Ascending aorta (tissue), 2 donors: ENCODE data around the gene TRIM71. TPM values are rescaled to one million over a fixed set of nuclear protein-coding genes. Genes with fewer than 3 reads are reported as not detected.

Experiments used
- DNase-seq, 2 donors: peaks; one replicate each; pipeline ENCODE4 v3.0.0-alpha.2; 2019; ENCODE audit warnings: low spot score in 2 of 2
- H3K27ac ChIP-seq, 2 donors: fragments of 200-600 bp; sonication (generic); one replicate each; pipeline ENCODE4 v1.5.1; 2016 to 2017; ENCODE audit warnings: mild to moderate bottlenecking in 1 of 2
- H3K27me3 ChIP-seq: fragments of 200-600 bp; sonication (generic); one replicate; pipeline ENCODE4 v1.5.1; 2017
- H3K36me3 ChIP-seq, 2 donors: fragments of 200-600 bp; sonication (generic); one replicate each; pipeline ENCODE4 v1.5.1; 2016
- H3K4me1 ChIP-seq, 2 donors: fragments of 200-600 bp; sonication (generic); one replicate each; pipeline ENCODE4 v1.5.1; 2016 to 2017; ENCODE audit warnings: mild to moderate bottlenecking in 1 of 2
- H3K4me3 ChIP-seq, 2 donors: fragments of 200-600 bp; sonication (generic); one replicate each; pipeline ENCODE4 v1.5.1; 2016 to 2017; ENCODE audit warnings: mild to moderate bottlenecking in 1 of 2
- H3K9me3 ChIP-seq, 2 donors: fragments of 200-600 bp; sonication (generic); one replicate each; pipeline ENCODE4 v1.5.1; 2016
- CTCF ChIP-seq, 3 experiments: fragments of 200-600 bp in 2 of 3; fragments of 450-650 bp in 1 of 3; sonication (generic) in 2 of 3; IDR thresholded peaks; one replicate each; pipeline ENCODE4 v1.5.1; 2016 to 2019; ENCODE audit warnings: antibody characterized with exemption in 3 of 3, mild to moderate bottlenecking in 1 of 3, moderate library complexity in 1 of 3
- intact Hi-C: fragments of 100-400 bp; cut with DNase I; formaldehyde crosslinking; loops from one replicate; pipeline ENCODE4 v1.15.1; 2023
- total RNA-seq: library from RNA; depleted of rRNA; stranded (reverse); fragments of >200 nt; gene quantifications from one replicate; pipeline ENCODE4 v1.1.0, GENCODE V29; 2016

Gene TRIM71
- total RNA-seq, 1 donor from 2014 or later = not detected

- no peak overlapping the region for H3K4me3 ChIP-seq
- no peaks in the 10 kb centered on the region for H3K36me3 ChIP-seq
- H3K9me3 ChIP-seq = no peaks in the 10 kb centered on the region
- TF ChIP-seq CTCF (IDR thresholded peaks at IDR 0.05) = no peak
- intact Hi-C loops = no loop called here
- no peaks in the 10 kb centered on the region for H3K4me1 ChIP-seq
- H3K27ac ChIP-seq = no peak overlapping the region
- H3K27me3 ChIP-seq = no peaks in the 10 kb centered on the region
- no peak for DNase-seq
Measured at GRCh38 chr3:32885283-32885901, 67.6 kb downstream of the TRIM71 start.

GRCh38 chr3:32886296-32886695 lies 68.5 kb downstream of the TRIM71 start:
- no peak for TF ChIP-seq CTCF (IDR thresholded peaks at IDR 0.05)
- Histone ChIP-seq H3K27ac (no peak overlapping the region), H3K27me3 (no peaks in the 10 kb centered on the region), H3K9me3 (no peaks in the 10 kb centered on the region), H3K4me1 (no peaks in the 10 kb centered on the region), H3K4me3 (no peak overlapping the region), H3K36me3 (no peaks in the 10 kb centered on the region)
- no peak for DNase-seq
- intact Hi-C loops = no loop called here

GRCh38 chr3:32886911-32887310 lies 69.1 kb downstream of the TRIM71 start:
- Histone ChIP-seq H3K9me3 (no peaks in the 10 kb centered on the region), H3K4me1 (no peaks in the 10 kb centered on the region), H3K4me3 (no peak overlapping the region), H3K27ac (no peak overlapping the region), H3K36me3 (no peaks in the 10 kb centered on the region), H3K27me3 (no peaks in the 10 kb centered on the region)
- intact Hi-C loops = no loop called here
- no peak for DNase-seq
- no peak for TF ChIP-seq CTCF (IDR thresholded peaks at IDR 0.05)

- TF ChIP-seq CTCF (IDR thresholded peaks at IDR 0.05) = no peak
- intact Hi-C loops = no loop called here
- H3K4me1 ChIP-seq = no peaks in the 10 kb centered on the region
- no peak overlapping the region for H3K4me3 ChIP-seq
- DNase-seq = no peak
- H3K36me3 ChIP-seq = no peaks in the 10 kb centered on the region
- no peaks in the 10 kb centered on the region for H3K9me3 ChIP-seq
- no peaks in the 10 kb centered on the region for H3K27me3 ChIP-seq
- no peak overlapping the region for H3K27ac ChIP-seq
Measured at GRCh38 chr3:32888739-32889138, 70.9 kb downstream of the TRIM71 start.

- Histone ChIP-seq H3K4me3 (no peak overlapping the region), H3K36me3 (no peaks in the 10 kb centered on the region), H3K9me3 (no peaks in the 10 kb centered on the region), H3K27me3 (no peaks in the 10 kb centered on the region), H3K4me1 (no peaks in the 10 kb centered on the region), H3K27ac (no peak overlapping the region)
- DNase-seq = no peak
- intact Hi-C loops = no loop called here
- TF ChIP-seq CTCF (IDR thresholded peaks at IDR 0.05) = no peak
Measured at GRCh38 chr3:32890420-32891276, 72.9 kb downstream of the TRIM71 start.
